Muscle of arm (tissue), 12 donors: ENCODE results near the gene SPATA6L. TPM values are rescaled to one million over a fixed set of nuclear protein-coding genes. Genes with fewer than 3 reads are reported as not detected.
"Not testable (repeated sequence)": the region's sequence is repeated elsewhere in the genome, so short reads cannot be mapped to it uniquely, and the experiment has no call there.

Experiments
- DNase-seq: peaks from one replicate; pipeline ENCODE4 v3.0.0-alpha.2; 2013
- polyA plus RNA-seq, 12 donors: library from polyadenylated mRNA; unstranded; fragments of 120-200 nt; gene quantifications; one replicate each; pipeline ENCODE4 v1.2.1, GENCODE V29; 2013; ENCODE audit not compliant: insufficient read length in 12 of 12

Gene SPATA6L
- polyA plus RNA-seq, 12 donors: 0.31 to 2.5 (median 0.67) TPM; not detected in 1

- peak; percentile 66 for DNase-seq
These were observed 12.5 kb upstream of the SPATA6L start for GRCh38 chr9:4678679-4679267.

GRCh38 chr9:4677392-4677791 lies 11.1 kb upstream of the SPATA6L start:
- DNase-seq: no peak

- peak; percentile 18 for DNase-seq
These were observed 8.5 kb upstream of the SPATA6L start for GRCh38 chr9:4674783-4675182.

GRCh38 chr9:4671737-4672136 lies 5.5 kb upstream of the SPATA6L start:
- no peak for DNase-seq

GRCh38 chr9:4670591-4670990 lies 4.3 kb upstream of the SPATA6L start:
- no peak for DNase-seq

GRCh38 chr9:4669890-4670289 lies 3.6 kb upstream of the SPATA6L start:
- DNase-seq: no peak

- no peak for DNase-seq
These were observed 2.3 kb upstream of the SPATA6L start for GRCh38 chr9:4668604-4669003.

- DNase-seq: no peak
These were observed 1.4 kb upstream of the SPATA6L start for GRCh38 chr9:4667681-4668080.

- DNase-seq: peak; percentile 20
These were observed 923 bp downstream of the SPATA6L start for GRCh38 chr9:4665357-4665756.

- no peak for DNase-seq
These were observed 2.3 kb downstream of the SPATA6L start for GRCh38 chr9:4663956-4664355.

GRCh38 chr9:4662989-4663792 lies 3.1 kb downstream of the SPATA6L start:
- DNase-seq: no peak

GRCh38 chr9:4662108-4662988 lies 3.9 kb downstream of the SPATA6L start, which contains the start of gene PLPP6:
Gene PLPP6 (plus strand): TSS chr9:4662294. CDS start chr9:4662376, 82 bp downstream.
- DNase-seq: peak; percentile 81

- DNase-seq: no peak
These were observed 4.7 kb downstream of the SPATA6L start for GRCh38 chr9:4661611-4662010.

GRCh38 chr9:4661165-4661564 lies 5.1 kb downstream of the SPATA6L start:
- no peak for DNase-seq

- DNase-seq: not testable (repeated sequence)
These were observed 5.6 kb downstream of the SPATA6L start for GRCh38 chr9:4660665-4661064.

- DNase-seq: no peak
These were observed 8.7 kb downstream of the SPATA6L start for GRCh38 chr9:4657426-4658159.

GRCh38 chr9:4656621-4657020 lies 9.7 kb downstream of the SPATA6L start:
- no peak for DNase-seq

- not testable (repeated sequence) for DNase-seq
These were observed 10.1 kb downstream of the SPATA6L start for GRCh38 chr9:4656196-4656595.

GRCh38 chr9:4654538-4654937 lies 11.7 kb downstream of the SPATA6L start:
- DNase-seq: no peak

- DNase-seq: no peak
These were observed 12.2 kb downstream of the SPATA6L start for GRCh38 chr9:4654084-4654483.

GRCh38 chr9:4642351-4642750 lies 23.9 kb downstream of the SPATA6L start:
- no peak for DNase-seq

GRCh38 chr9:4640027-4640426 lies 26.3 kb downstream of the SPATA6L start:
- DNase-seq: no peak
